DND-41 (cell line): ENCODE measurements around the gene MAMLD1.

Source experiments
- EZH2 ChIP-seq: IDR thresholded peaks from 3 replicates; pipeline ENCODE4 v1.6.1; 2012; ENCODE audit warnings: borderline replicate concordance, low read depth, mild to moderate bottlenecking, moderate library complexity, low read length, inconsistent platforms; ENCODE audit not compliant: severe bottlenecking
- TF ChIP-seq, protein P1 (sequence below): IDR thresholded peaks from 2 replicates; pipeline ENCODE4 v1.5.1; 2012; ENCODE audit warnings: borderline replicate concordance, low read length, moderate library complexity, mild to moderate bottlenecking; ENCODE audit not compliant: poor library complexity, severe bottlenecking; ENCODE audit errors: extremely low read depth

DNA sequence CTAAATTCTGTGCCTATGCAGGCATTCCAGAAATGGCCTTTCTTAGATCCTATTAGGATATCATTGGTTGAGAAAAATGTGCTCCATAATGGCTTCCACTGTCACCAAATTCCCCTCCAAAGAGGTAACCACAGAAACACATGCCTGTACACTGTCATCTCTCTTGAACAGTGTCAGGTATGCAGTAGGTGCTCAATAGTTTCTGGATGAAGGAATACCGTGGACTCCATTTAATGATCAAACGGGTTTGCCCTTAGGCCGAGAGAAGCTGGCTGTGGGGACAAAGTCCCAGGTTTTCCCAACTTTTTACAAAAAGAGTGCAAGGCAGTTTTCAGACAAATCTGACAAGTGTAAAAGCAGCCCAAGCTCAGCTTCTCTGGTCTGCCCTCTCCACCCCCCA, 188.8 kb downstream of the MAMLD1 start:
- TF ChIP-seq EZH2 = no peak
- TF ChIP-seq, protein P1, sequence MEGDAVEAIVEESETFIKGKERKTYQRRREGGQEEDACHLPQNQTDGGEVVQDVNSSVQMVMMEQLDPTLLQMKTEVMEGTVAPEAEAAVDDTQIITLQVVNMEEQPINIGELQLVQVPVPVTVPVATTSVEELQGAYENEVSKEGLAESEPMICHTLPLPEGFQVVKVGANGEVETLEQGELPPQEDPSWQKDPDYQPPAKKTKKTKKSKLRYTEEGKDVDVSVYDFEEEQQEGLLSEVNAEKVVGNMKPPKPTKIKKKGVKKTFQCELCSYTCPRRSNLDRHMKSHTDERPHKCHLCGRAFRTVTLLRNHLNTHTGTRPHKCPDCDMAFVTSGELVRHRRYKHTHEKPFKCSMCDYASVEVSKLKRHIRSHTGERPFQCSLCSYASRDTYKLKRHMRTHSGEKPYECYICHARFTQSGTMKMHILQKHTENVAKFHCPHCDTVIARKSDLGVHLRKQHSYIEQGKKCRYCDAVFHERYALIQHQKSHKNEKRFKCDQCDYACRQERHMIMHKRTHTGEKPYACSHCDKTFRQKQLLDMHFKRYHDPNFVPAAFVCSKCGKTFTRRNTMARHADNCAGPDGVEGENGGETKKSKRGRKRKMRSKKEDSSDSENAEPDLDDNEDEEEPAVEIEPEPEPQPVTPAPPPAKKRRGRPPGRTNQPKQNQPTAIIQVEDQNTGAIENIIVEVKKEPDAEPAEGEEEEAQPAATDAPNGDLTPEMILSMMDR = no peak
